Measurements from ENCODE around the gene PDGFRB.

The PDGFRB gene

DNA sequence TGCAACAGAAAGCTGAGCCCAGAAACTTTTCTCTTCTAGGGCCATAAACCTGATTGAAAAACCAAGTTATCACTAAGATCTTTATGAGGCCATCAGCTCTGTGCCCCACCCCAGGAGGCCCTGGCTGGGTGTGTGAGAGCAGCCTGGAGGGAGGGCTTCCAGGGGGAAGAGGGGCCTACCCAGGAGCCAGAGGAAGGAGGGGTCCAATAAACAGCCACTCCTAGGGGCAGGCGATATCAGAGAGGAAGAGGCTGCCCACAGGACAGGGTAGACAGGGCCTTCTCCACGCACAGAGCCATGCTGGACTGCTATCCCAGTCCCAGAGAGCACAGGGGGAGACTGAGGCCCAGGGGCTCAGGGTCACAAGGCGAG lies 6.5 kb upstream of the PDGFRB start:
- FAIRE-seq: no peak

DNA sequence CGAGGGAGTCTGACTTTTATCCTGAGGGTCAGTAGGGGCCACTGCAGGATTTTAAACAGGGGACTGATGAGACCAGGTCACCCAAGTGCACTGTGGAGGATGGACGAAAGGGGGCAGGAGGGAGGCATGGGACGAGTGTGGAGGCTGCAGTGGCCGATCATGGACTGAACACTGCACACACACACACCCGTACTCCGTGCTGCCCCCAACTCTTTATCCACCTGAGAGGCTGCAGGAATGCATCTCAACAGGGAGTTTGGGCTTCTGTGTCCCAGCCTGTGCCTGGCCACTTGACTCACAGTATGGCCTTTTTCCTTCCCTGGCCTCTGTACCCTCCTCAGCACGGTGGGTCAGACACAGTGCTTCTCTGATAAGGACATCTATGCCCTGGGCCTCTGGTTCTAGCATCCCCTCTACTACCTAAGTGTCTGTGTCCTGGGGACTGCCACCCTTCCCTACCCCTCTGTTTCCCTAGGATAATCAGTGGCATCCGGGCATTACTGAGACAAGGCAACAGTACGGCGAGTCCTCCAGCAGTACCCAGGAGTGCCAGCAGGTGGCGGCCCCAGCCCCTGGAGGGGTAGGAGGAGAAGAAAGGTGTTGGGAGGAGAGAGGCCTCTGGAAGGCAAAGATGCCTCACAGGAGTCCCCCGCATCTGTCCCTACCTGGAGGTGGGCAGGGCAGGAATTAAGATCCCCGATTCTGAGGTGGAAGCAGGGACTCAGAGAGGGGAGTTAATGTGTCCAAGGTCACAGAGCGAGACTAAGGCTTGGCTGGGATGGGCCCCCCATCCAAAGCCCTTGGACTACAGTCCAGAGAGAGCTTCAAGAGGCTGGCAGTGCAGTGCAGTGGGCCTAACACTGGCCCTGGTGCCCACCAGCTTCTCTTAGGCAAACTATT lies 5.8 kb upstream of the PDGFRB start:
- no peak for FAIRE-seq

DNA sequence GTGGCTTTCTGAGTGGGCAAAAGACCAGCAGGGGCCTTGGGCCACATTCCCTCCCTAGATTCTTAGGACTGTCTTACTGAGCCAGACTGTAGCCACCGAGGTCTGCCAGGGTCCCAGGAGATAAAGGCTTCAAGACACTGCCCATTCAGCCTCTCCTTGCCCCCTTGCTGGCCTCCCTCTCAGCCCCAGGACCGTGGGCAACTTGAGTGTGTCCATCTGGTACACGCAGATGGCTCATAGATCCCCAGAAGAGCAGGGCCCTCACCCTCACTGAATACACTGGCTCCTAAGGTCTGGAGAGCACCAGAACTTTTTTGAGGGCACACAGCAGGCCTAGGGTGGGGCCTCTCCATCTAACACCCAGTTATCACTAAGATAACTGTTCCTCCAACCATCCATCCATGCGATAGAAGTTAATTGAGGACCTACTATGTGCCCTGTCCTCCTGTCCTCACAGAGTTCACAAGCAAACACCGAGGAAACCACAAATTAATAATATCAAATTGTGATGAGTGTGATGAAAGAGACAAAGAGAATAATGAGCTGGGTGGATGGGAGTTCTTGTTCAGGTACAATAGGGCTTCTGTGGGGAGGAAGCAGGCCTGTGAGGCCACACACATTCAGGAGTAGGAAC lies 4.9 kb upstream of the PDGFRB start:
- no peak for FAIRE-seq

DNA sequence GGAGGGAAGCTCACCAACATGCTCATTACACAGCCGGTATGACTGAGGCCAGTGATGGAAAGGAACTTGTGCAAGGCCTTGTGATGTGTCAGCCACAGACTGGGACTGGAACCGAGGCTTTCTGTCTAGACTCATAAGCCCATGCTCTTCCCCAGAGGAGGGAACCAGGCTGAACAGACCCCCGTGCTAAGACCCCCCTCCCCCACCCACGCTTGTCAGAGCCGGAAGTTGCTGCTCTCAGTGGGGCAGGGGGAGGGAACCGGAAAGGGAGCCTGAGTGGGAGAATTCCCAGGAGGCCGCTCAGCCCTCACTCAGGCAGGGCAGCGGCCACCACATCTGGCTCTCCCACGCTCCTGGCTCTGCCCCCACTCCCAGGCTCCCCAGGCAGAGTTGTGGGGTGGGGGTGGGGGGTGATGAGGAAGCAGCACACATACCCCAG lies 4.1 kb upstream of the PDGFRB start:
- FAIRE-seq: no peak

DNA sequence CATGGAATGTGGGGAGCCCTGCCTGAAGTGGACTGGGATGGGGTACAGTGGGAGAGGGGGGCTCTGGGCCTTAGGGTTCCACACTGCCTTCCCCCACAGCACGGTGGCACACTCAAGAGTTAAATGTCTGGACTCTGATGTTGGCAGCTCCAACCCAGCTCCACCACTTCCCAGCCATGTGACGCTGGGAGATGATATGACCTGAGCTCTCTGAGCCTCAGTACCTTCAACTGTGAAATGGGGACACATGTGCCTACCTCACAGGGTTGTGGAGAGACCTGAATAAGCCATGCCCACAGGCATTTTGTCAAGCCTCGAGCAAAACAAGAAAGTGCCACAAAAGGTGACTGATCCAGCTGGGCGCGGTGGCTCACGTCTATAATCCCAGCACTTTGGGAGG lies 3.4 kb upstream of the PDGFRB start:
- FAIRE-seq: no peak

DNA sequence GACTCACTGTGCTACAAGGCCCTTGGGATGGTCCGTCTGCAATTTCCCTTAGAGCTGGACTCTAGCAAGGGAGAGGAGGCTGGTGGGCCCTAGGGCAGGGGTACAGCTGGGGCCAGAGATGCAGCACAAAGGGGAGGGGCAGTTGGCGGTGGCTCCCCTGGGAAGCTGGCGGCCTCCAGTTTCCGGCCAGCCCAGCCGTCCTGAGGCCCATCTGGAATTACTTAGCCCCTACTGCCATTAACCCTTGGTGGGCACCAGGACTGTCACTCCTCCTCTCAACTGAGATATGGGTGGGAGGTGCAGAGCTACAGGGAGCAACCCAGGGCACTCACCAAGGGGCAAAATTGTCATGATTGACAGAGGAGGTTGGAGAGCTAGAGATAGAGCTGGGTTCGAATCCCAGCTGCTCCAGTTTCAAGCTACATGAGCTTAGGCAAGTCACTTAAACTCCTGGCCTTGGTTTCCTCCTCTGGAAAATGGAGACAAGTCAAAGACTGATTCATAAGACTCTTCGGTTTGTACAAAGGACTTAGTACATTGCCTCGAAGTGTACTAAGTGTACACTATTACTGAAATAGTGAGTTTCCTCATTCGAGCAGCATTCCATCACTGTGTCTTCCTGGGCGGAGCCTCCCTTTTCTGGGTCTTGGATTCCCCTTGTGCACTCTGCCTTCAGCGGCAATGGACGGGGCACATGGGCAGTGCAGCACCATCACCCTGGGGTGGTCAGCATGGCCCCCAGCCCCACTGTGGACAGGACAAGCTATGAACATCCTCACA lies 2.7 kb upstream of the PDGFRB start:
- no peak for FAIRE-seq

DNA sequence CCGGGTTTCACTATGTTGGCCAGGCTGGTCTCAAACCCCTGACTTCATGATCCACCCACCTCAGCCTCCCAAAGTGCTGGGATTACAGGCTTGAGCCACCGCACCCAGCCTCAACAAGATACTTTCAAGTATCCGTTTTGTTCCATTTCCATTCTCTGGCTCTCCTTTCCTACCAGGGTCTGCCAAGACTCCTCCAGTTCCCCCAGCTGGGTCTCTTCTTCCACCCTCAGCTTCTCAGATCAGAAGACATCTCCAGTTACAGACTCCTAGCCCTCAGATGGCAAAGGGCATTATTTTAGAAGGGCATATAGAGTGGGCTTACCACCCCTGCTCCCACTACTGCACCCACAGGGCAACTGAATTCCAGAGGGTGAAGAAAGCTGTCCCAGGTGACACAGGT lies 1.5 kb upstream of the PDGFRB start:
- FAIRE-seq: no peak

DNA sequence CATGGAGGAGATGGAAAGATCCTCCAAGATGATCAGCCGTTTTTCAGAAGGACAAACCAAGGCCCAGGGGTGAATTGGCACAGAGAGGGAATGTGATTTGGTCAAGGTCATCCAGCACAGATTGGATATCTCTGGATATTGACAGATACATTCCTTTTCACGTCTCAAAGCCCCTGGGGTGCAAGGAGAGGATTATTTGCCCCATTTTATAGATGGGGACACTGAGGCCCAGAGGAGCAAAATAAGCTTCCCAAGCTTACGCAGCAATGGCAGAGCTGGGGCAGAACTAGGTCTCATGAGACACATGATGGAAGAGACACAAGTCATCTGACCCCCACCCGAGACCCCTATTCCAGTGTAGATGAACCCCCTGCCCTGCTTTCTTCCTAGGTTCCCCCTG lies 895 bp upstream of the PDGFRB start:
- FAIRE-seq: no peak

DNA sequence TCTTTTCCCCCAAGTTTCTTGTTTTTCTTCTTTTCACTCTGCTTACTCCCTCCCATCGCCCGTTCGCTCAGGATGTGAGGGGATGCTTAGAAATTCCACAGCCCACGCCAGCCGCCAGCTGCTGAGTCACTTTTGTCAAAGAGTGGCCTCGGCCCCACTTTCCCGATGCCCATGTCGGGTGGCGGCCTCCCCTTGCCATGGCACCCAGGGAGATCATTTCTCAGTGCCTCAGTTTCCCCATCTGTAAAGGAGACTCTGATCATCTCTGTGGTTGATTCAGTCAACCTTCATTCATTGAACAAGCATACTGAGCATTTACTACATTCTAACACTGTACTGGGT lies 353 bp upstream of the PDGFRB start:
- FAIRE-seq: no peak

DNA sequence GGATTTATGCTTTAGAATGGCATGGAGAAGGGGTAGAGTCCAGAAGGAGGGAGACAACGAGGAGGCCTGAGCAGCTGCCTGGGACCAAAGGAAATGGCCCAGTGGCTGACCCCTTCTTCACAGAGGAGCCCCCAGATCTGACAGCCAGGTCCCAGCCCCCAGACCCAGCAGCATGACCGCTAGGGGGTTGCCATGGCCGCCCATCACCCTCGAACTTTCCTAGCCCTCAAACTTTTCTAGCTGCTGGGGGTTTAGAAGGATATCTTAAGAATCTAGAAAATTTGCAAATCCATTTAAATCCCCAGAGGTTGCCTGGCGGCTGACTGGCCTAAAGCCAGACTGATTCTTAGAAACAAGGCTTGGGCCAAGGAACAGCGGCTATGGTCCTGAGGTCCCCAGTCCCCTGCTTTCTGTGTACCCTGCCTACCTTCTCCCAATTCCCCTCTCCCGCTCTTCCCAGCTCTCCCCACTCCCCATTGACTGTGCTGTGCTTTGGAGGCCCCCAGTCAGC lies 972 bp downstream of the PDGFRB start:
- FAIRE-seq: peak; percentile 86

DNA sequence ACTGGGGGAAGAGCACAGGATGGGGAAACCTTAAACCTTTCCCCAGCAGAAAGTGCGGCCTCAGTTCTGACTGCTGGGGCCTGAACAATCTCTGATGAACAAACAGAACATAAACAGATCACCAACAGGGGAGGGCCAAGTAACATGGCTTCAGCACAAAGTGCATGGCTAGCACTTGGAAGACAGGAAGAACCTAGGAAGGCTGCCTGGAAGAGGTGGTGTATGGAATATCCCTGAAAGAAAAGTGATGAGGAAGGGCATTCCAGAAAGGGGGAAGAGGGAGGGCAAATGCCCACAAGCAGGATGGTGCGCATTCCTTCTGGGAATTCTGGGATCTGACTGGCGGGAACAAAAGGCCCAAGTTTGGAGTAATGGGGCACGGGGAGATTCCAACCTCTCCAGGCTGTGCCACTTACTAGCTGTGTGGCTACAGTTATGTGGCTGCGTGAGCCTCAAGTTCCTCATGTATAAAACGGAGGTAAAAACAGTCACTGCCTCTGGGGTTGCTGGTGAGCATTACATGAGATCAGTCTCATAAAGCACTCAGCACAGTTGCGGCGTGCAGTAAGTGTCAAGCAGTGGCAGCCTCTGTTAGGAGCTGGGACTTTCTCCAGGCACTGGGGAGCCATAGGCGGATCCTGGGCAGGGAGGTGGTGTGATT lies 1.6 kb downstream of the PDGFRB start:
- FAIRE-seq: peak; percentile 92

DNA sequence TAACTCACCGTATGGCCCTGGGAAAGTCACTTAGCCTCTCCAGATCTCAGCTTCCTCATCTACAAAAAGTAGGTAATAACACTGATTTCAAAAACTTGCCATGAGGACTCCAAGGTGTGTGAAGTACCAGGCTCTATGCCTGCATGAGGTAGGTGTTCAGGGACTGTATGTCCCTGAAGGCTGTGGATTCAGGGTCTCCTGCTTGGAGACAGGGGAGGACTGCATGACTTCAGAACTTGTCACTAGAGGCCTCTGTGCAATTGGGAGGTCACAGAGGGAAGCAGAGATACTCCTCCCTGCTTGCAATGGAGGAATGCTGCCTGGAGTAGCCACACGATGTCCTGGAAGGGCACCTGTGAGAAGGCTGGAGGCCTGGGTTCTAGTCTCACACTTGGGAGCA lies 2.2 kb downstream of the PDGFRB start:
- FAIRE-seq: no peak

DNA sequence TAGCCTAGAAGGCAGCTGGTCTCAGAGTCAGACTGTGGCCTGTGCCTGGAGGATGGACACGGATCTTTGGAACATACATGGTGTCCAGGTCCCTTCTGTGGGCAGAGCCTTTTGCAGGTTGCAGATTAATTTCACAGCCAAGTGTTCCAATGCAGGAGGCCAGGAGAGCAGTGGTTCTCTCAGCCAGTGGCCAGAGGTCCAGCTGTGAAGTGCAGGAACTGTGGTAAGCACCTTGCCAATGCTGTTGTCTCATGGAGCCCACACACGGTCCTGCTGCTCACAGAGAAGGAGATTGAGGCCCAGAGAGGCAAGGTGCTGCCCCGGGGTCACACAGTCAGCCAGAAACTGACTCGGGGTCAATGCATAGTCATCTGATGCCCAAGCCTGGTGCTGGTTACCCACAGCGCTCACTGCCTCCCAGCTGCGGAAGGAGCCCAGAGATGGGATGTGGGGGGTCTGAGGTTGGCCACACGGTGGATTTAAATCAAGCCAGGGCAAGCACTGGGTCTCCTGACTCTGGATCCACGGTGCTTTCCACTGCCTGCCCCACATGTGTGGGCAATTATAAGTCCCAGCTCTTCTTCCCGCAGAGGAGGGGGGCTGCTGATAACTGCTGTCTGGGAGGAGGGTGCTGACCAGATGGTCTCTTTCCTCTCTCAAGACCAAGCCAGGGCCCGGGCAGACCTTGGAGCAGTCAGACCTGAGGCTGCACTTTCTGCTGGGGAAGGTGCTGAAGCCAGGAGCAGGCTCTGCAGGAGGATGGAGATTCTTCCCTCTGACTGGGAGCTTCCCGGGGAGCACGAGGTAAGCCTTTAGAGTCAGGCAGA lies 2.8 kb downstream of the PDGFRB start:
- no peak for FAIRE-seq

DNA sequence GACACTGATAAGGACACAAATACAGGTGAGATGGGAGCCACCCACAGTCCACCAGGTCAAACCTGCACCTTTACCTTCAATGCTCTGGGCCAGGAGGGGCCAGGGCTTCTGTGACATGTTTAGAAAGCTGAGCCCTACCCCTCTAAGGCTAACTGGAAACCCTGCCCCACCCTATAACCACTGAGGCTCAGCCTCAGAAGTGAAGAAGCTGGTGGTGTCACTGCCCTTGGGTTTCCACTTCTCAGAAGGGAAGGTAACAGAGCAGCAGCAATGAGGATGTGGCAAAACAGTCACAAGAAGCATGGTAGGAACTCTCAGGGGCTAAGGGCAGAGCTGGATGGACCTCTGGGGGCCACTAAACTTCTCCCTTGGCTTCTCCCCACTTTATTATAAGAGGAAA lies 6.0 kb downstream of the PDGFRB start:
- FAIRE-seq: no peak

DNA sequence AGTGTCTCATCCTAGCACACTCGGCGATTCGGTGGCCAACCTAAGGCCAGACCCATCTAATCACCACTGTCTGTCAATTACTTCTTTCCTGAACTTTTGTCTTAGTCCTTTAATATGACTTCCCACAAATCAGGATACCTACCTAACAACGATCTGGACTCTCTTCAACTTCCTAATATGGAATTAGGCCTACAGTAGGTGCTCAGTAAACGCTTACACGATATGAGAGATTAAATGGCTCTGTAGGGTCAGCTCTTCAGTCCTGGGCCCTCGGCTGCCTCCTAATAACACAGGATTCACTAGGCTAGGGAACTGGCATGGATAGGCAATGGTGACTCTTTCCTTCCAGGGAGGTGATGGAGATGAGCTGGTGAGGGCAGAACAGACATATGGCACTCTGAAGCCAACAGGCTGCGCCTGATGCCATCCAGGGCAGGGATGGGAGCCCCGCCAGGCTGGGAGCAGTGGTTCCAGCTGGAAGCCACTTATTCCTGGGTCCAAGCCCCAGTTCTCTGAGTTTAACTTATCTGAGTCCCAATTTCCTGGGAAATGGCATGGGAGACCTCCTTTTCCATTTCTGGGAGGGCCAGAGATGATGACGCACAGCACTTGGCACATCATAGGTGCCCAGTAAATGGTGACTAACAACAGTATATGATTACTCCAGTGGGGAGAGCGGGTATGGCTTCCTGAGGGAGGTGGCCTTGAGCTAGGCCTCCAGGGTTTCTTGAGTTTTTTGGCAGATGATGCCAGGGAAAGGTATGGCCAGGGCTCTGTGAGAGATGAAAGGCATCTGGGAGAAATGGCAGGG lies 7.3 kb downstream of the PDGFRB start:
- no peak for FAIRE-seq

DNA sequence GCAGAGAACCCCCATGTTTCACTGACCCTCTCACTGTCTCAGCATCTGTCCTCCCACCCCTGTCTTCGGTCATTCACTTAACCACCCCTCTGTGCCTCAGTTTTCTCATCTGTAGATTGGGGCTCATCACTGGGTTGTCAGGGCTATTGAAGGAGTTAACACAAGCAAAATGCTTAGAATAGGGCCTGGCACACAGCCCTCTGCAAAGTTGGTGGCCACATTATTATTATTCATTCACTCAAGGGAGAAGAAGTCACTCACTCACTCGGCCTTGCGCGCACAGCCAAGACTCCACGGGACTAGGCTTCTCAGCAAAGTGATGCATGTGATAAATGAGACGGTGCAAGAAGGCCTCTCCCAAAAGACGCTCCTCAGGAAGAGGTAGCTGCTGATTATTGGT lies 8.0 kb downstream of the PDGFRB start:
- no peak for FAIRE-seq

DNA sequence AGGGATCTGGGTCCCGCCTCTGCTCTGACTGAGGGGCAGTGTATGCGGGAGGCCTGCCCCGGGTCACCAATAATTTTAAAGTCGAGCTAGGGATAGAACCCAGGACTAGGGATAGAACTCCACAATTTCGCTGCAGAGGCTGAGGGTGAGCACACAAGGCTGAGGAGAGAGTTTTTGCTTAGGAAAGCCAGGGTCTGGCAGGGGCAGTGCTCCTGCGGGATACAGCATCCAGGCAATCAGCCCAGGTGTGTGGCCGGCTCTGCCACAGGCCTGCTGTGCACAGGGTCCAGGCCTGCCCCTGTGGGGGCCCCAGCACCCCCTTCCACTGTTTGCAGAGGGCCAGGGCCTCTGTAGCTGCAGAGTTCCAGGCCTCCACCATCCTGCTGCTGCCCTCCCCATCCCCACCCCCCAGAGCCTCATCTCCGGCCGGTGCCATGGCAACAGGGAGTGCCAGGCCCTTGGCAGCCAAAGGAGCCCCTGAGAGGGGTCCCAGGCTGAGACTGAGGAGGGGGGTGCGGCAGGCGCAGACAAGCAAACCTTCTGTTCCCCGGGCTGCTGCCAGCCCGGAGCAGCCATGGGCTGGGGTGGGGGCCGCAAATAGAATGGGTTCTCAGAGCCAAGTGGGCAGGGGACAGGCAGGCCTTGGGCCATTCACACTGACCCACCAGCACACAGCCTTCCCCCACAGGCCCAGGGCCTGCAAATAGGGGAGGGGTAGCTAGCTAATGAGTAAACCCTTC lies 8.6 kb downstream of the PDGFRB start:
- no peak for FAIRE-seq

DNA sequence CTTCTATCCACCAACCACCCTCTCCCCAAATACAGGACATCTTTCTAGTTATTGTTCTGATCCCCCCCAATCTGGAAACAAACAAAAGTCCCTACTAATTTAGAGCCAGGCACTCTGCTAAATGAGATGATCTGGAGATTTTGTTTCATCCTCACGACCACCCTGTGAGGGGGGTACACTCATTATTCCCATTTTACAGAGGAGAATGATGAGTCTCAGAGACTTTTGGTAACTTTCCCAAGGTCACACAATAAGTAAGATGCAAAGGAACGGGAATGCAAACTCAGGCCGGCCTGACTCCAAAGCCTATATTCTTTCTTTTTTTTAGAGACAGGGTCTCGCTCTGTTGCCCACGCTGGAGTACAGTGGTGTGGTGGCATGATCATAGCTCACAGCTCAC lies 9.4 kb downstream of the PDGFRB start:
- no peak for FAIRE-seq

DNA sequence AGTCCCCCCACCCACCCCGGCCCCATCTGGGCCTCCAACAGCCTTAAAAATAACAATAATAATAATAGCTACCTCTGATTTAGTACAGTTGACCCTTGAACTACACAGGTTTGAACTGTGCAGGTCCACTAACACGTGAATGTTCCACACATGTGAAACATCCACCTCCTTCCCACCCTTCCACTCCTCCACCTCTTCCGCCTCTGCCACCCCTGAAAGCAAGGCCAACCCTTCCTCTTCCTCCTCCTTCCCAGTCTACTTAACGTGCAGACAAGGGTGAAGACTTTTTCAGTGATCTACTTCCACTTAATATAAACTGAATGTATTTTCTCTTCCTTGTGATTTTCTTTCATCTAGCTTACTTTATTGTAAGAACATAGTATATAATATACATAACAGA lies 10.8 kb downstream of the PDGFRB start:
- no peak for FAIRE-seq

DNA sequence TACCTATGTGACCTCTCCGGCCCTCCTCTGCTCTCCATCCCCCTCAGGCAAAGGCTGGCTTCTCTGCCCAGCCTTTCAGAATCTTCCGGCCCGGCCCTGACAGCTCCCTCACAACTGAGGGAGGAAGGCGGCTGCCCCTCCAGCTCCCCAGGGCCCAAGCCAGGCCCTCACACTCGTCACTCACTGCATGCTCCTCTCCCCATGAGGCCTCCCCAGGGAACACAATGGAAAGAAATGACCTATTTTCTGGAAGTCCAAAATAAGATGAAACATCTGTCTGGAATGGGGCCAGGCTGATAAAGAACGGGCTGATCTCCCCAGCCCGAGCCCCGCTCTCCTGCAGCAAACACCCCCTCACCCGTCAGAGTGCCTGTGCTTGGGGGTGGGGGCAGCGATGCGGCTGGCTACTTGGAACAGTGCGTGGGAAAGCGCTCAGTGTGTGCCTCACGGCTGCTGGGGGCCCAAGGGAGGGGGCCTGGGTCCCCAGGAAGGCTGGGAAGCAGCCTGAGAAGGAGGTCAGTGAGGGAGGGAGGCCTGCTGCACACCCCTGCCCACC lies 11.3 kb downstream of the PDGFRB start:
- no peak for FAIRE-seq
